Measurements from ENCODE around the gene STARD3. TPM values are rescaled to one million over a fixed set of nuclear protein-coding genes. Genes with fewer than 3 reads are reported as not detected.

The STARD3 gene
- total RNA-seq, 2 donors from 2014 or later, result 59.8 to 76.0 TPM

- no peak overlapping the region for H3K27ac Mint-ChIP-seq
- peaks cover 17% of the 10 kb centered on the region for H3K27me3 Mint-ChIP-seq
- H3K9me3 Mint-ChIP-seq, result no peaks in the 10 kb centered on the region
- no peaks in the 10 kb centered on the region for H3K36me3 Mint-ChIP-seq (ENCODE audit: low read depth)
- H3K4me3 Mint-ChIP-seq, result no peak overlapping the region
- H3K4me1 Mint-ChIP-seq, result peaks cover 10% of the 10 kb centered on the region
- no peak for ATAC-seq (replicated peaks)
Measured at GRCh38 chr17:39670746-39671145, 33.8 kb downstream of the STARD3 start.

- Mint-ChIP-seq H3K4me3 (no peak overlapping the region), H3K9me3 (no peaks in the 10 kb centered on the region), H3K27me3 (peaks cover 13% of the 10 kb centered on the region), H3K36me3 (ENCODE audit: low read depth) (no peaks in the 10 kb centered on the region), H3K4me1 (peaks cover 16% of the 10 kb centered on the region), H3K27ac (no peak overlapping the region)
- no peak for ATAC-seq (replicated peaks)
Measured at GRCh38 chr17:39671651-39672521, 34.9 kb downstream of the STARD3 start.

GRCh38 chr17:39672522-39673334 lies 35.8 kb downstream of the STARD3 start:
- peaks cover 13% of the 10 kb centered on the region for H3K27me3 Mint-ChIP-seq
- no peaks in the 10 kb centered on the region for H3K9me3 Mint-ChIP-seq
- no peaks in the 10 kb centered on the region for H3K36me3 Mint-ChIP-seq (ENCODE audit: low read depth)
- no peak overlapping the region for H3K27ac Mint-ChIP-seq
- peaks cover 20% of the 10 kb centered on the region for H3K4me1 Mint-ChIP-seq
- H3K4me3 Mint-ChIP-seq, result no peak overlapping the region
- no peak for ATAC-seq (replicated peaks)

GRCh38 chr17:39673335-39674081 lies 36.6 kb downstream of the STARD3 start:
- Mint-ChIP-seq H3K4me1 (peaks cover 17% of the 10 kb centered on the region), H3K27me3 (peaks cover 11% of the 10 kb centered on the region), H3K36me3 (ENCODE audit: low read depth) (no peaks in the 10 kb centered on the region), H3K4me3 (no peak overlapping the region), H3K9me3 (no peaks in the 10 kb centered on the region), H3K27ac (no peak overlapping the region)
- no peak for ATAC-seq (replicated peaks)

GRCh38 chr17:39674179-39674578 lies 37.2 kb downstream of the STARD3 start:
- Mint-ChIP-seq H3K4me3 (no peak overlapping the region), H3K27me3 (peaks cover 7% of the 10 kb centered on the region), H3K36me3 (ENCODE audit: low read depth) (no peaks in the 10 kb centered on the region), H3K4me1 (peaks cover 20% of the 10 kb centered on the region), H3K27ac (no peak overlapping the region), H3K9me3 (no peaks in the 10 kb centered on the region)
- ATAC-seq (replicated peaks), result no peak

GRCh38 chr17:39674702-39675389 lies 37.9 kb downstream of the STARD3 start:
- H3K4me1 Mint-ChIP-seq, result peaks cover 27% of the 10 kb centered on the region
- H3K9me3 Mint-ChIP-seq, result no peaks in the 10 kb centered on the region
- H3K36me3 Mint-ChIP-seq (ENCODE audit: low read depth), result no peaks in the 10 kb centered on the region
- no peak overlapping the region for H3K4me3 Mint-ChIP-seq
- peak overlapping the region; percentile 57 for H3K27ac Mint-ChIP-seq
- H3K27me3 Mint-ChIP-seq, result peaks cover 4% of the 10 kb centered on the region
- ATAC-seq (replicated peaks), result no peak

GRCh38 chr17:39675390-39676082 lies 38.6 kb downstream of the STARD3 start:
- H3K4me3 Mint-ChIP-seq, result peak overlapping the region; percentile 54
- peaks cover 2% of the 10 kb centered on the region for H3K27me3 Mint-ChIP-seq
- peak overlapping the region; percentile 57 for H3K27ac Mint-ChIP-seq
- peaks cover 33% of the 10 kb centered on the region for H3K4me1 Mint-ChIP-seq
- no peak for ATAC-seq (replicated peaks)
- H3K9me3 Mint-ChIP-seq, result no peaks in the 10 kb centered on the region
- H3K36me3 Mint-ChIP-seq (ENCODE audit: low read depth), result no peaks in the 10 kb centered on the region

GRCh38 chr17:39676198-39676819 lies 39.4 kb downstream of the STARD3 start:
- no peaks in the 10 kb centered on the region for H3K9me3 Mint-ChIP-seq
- ATAC-seq (replicated peaks), result peak; percentile 58
- no peaks in the 10 kb centered on the region for H3K36me3 Mint-ChIP-seq (ENCODE audit: low read depth)
- peak overlapping the region; percentile 54 for H3K4me3 Mint-ChIP-seq
- H3K27me3 Mint-ChIP-seq, result no peaks in the 10 kb centered on the region
- H3K27ac Mint-ChIP-seq, result peak overlapping the region; percentile 57
- H3K4me1 Mint-ChIP-seq, result peaks cover 36% of the 10 kb centered on the region

GRCh38 chr17:39677072-39677471 lies 40.1 kb downstream of the STARD3 start:
- H3K9me3 Mint-ChIP-seq, result no peaks in the 10 kb centered on the region
- peaks cover 31% of the 10 kb centered on the region for H3K4me1 Mint-ChIP-seq
- H3K27ac Mint-ChIP-seq, result no peak overlapping the region
- ATAC-seq (replicated peaks), result no peak
- no peaks in the 10 kb centered on the region for H3K27me3 Mint-ChIP-seq
- no peak overlapping the region for H3K4me3 Mint-ChIP-seq
- H3K36me3 Mint-ChIP-seq (ENCODE audit: low read depth), result no peaks in the 10 kb centered on the region

GRCh38 chr17:39677542-39678339 lies 40.8 kb downstream of the STARD3 start:
- Mint-ChIP-seq H3K27me3 (no peaks in the 10 kb centered on the region), H3K4me1 (peaks cover 31% of the 10 kb centered on the region), H3K4me3 (no peak overlapping the region), H3K27ac (no peak overlapping the region), H3K36me3 (ENCODE audit: low read depth) (no peaks in the 10 kb centered on the region), H3K9me3 (no peaks in the 10 kb centered on the region)
- ATAC-seq (replicated peaks), result no peak

GRCh38 chr17:39678340-39679116 lies 41.6 kb downstream of the STARD3 start:
- H3K9me3 Mint-ChIP-seq, result no peaks in the 10 kb centered on the region
- no peaks in the 10 kb centered on the region for H3K36me3 Mint-ChIP-seq (ENCODE audit: low read depth)
- peak overlapping the region; percentile 48 for H3K4me3 Mint-ChIP-seq
- peak overlapping the region; percentile 97 for H3K27ac Mint-ChIP-seq
- peaks cover 31% of the 10 kb centered on the region for H3K4me1 Mint-ChIP-seq
- H3K27me3 Mint-ChIP-seq, result no peaks in the 10 kb centered on the region
- ATAC-seq (replicated peaks), result peak; percentile 29

All from activated T-helper 17 cell treated with anti-CD3 and anti-CD28 coated beads, Interleukin-2, amount 50 U/mL, for 72 hours (primary cell).